Ovary (tissue), 3 donors: ENCODE data around the gene RIPOR3.

Experiments used
- CTCF ChIP-seq, 3 donors: fragments of 450-650 bp in 2 of 3; fragments of 200-600 bp in 1 of 3; IDR thresholded peaks; one replicate each; pipeline versions ENCODE4 v1.5.1 to v1.8.0; 2016 to 2022; ENCODE audit warnings: antibody characterized with exemption in 3 of 3, mild to moderate bottlenecking in 1 of 3
- EP300 ChIP-seq: sonication (generic); formaldehyde crosslinking; IDR thresholded peaks from one replicate; pipeline ENCODE4 v1.6.1; 2017; ENCODE audit warnings: antibody characterized with exemption
- POLR2A ChIP-seq: fragments of 450-650 bp; IDR thresholded peaks from one replicate; pipeline ENCODE4 v1.6.1; 2017; ENCODE audit warnings: antibody characterized with exemption, mild to moderate bottlenecking, moderate library complexity
- donor health status: DM: no; HTN: no; CAD: no.

GRCh38 chr20:50602432-50603088, 88.8 kb downstream of the RIPOR3 start:
- TF ChIP-seq POLR2A (no peak), CTCF (IDR thresholded peaks at IDR 0.05) (no peak), EP300 (no peak)
